H1 (cell line): ENCODE results near the gene MYO16. TPM values are rescaled to one million over a fixed set of nuclear protein-coding genes. Genes with fewer than 3 reads are reported as not detected.
A peak's percentile ranks its signal among the peaks of the same experiment; 100 is the strongest.

Experiments
- CTCF ChIA-PET: fragments of 300-600 bp; sonication (Branson Sonifier 250); formaldehyde crosslinking; loops from one replicate; lab custom pipeline; 2021; ENCODE audit not compliant: partially characterized antibody; lab: Charles Lee
- POLR2A ChIA-PET: fragments of 300-600 bp; sonication (Branson Sonifier 250); formaldehyde crosslinking; loops from one replicate; lab custom pipeline; 2021; ENCODE audit warnings: inconsistent platforms; ENCODE audit not compliant: partially characterized antibody; lab: Charles Lee
- DNase-seq, 2 experiments: peaks; one replicate each; pipeline versions ENCODE4 v3.0.0 to v3.0.0-alpha.2; 2010 to 2022; ENCODE audit warnings: low spot score in 2 of 2, low read depth in 1 of 2, mixed read lengths in 1 of 2
- FAIRE-seq: peaks from 2 replicates; lab custom pipeline; 2011; peaks lifted over from hg19 to GRCh38; lab: Jason Lieb, UNC
- H2AFZ ChIP-seq: 2 replicates; pipeline ENCODE4 v1.8.1; 2012; ENCODE audit warnings: low read length, inconsistent platforms
- H2AK5ac ChIP-seq: 2 replicates; pipeline ENCODE4 v1.6.1; 2013; ENCODE audit warnings: low read depth, low read length
- H2BK120ac ChIP-seq: replicated peaks from 2 replicates; pipeline ENCODE3; 2013; ENCODE audit warnings: low read depth, low read length, inconsistent platforms
- H2BK12ac ChIP-seq: 2 replicates; pipeline ENCODE4 v1.6.1; 2013; ENCODE audit warnings: low read depth, low read length
- H2BK15ac ChIP-seq: 2 replicates; pipeline ENCODE4 v1.6.1; 2013; ENCODE audit warnings: low read length
- H2BK20ac ChIP-seq: 2 replicates; pipeline ENCODE4 v1.6.1; 2013; ENCODE audit warnings: low read length
- H2BK5ac ChIP-seq: 2 replicates; pipeline ENCODE4 v1.6.1; 2013; ENCODE audit warnings: low read depth, low read length
- H3K14ac ChIP-seq: 2 replicates; pipeline ENCODE4 v1.6.1; 2013; ENCODE audit warnings: inconsistent platforms; ENCODE audit not compliant: insufficient read length
- H3K18ac ChIP-seq: 2 replicates; pipeline ENCODE4 v1.6.1; 2013; ENCODE audit warnings: low read length; ENCODE audit errors: extremely low read depth
- H3K23ac ChIP-seq: 2 replicates; pipeline ENCODE4 v1.6.1; 2013; ENCODE audit warnings: inconsistent platforms; ENCODE audit not compliant: insufficient read length
- H3K23me2 ChIP-seq: 2 replicates; pipeline ENCODE4 v1.6.1; 2013; ENCODE audit warnings: low read depth, low read length
- H3K27ac ChIP-seq: 2 replicates; pipeline ENCODE4 v1.6.1; 2011; ENCODE audit warnings: low read depth, low read length, inconsistent platforms
- H3K27me3 ChIP-seq, 4 experiments: replicated peaks in 1 of 4; 1 replicate in 1 of 4; 2 replicates in 3 of 4; pipeline versions ENCODE4 v1.6.1 to v1.8.1; 2011 to 2013; ENCODE audit warnings: low read length in 3 of 4, mild to moderate bottlenecking in 3 of 4, inconsistent platforms in 2 of 4, mixed read lengths in 2 of 4, moderate library complexity in 1 of 4; ENCODE audit not compliant: control insufficient read depth in 3 of 4, insufficient read depth in 3 of 4; ENCODE audit errors: extremely low read depth in 1 of 4
- H3K36me3 ChIP-seq, 4 experiments: 2 replicates each; pipeline versions ENCODE4 v1.6.1 to v1.8.1; 2011 to 2013; ENCODE audit warnings: mild to moderate bottlenecking in 4 of 4, low read length in 3 of 4, moderate library complexity in 2 of 4, control low read depth in 1 of 4, inconsistent platforms in 1 of 4; ENCODE audit not compliant: insufficient read depth in 4 of 4, control insufficient read depth in 2 of 4
- H3K4ac ChIP-seq: replicated peaks from 2 replicates; pipeline ENCODE3; 2013; ENCODE audit warnings: low read length, low read depth, mixed read lengths, inconsistent platforms; ENCODE audit not compliant: insufficient read length
- H3K4me1 ChIP-seq, 4 experiments: replicated peaks in 1 of 4; 1 replicate in 1 of 4; 2 replicates in 3 of 4; pipeline versions ENCODE4 v1.6.1 to v1.8.1; 2011 to 2013; ENCODE audit warnings: low read length in 3 of 4, inconsistent platforms in 2 of 4, mixed read lengths in 1 of 4; ENCODE audit not compliant: insufficient read depth in 4 of 4, control insufficient read depth in 3 of 4
- H3K4me2 ChIP-seq, 2 experiments: 2 replicates each; pipeline versions ENCODE4 v1.6.1 to v1.8.1; 2011 to 2013; ENCODE audit warnings: low read depth in 2 of 2, low read length in 2 of 2, control low read depth in 1 of 2, inconsistent platforms in 1 of 2, mild to moderate bottlenecking in 1 of 2; ENCODE audit not compliant: insufficient read depth in 1 of 2
- H3K4me3 ChIP-seq, 4 experiments: fragments of 200-600, 300-600 bp in 1 of 4; sonication (generic), shearing (Covaris generic), sonication (Bioruptor Twin) in 1 of 4; 2 replicates each; pipeline versions ENCODE4 v1.5.1 to v1.8.1; 2011 to 2016; ENCODE audit warnings: low read length in 4 of 4, low read depth in 3 of 4, control low read depth in 2 of 4, inconsistent platforms in 2 of 4, mild to moderate bottlenecking in 2 of 4, mixed read lengths in 1 of 4, moderate library complexity in 1 of 4; ENCODE audit not compliant: insufficient read depth in 2 of 4; ENCODE audit errors: extremely low read depth in 1 of 4
- H3K56ac ChIP-seq: replicated peaks from 2 replicates; pipeline ENCODE3; 2013; ENCODE audit warnings: low read depth, mild to moderate bottlenecking, mixed read lengths, low read length, inconsistent platforms; ENCODE audit not compliant: insufficient read length
- H3K79me1 ChIP-seq: 2 replicates; pipeline ENCODE4 v1.6.1; 2013; ENCODE audit warnings: low read depth, low read length, control low read depth
- H3K79me2 ChIP-seq, 2 experiments: 2 replicates each; pipeline versions ENCODE4 v1.6.1 to v1.8.1; 2012 to 2013; ENCODE audit warnings: low read length in 2 of 2, mild to moderate bottlenecking in 2 of 2, inconsistent platforms in 1 of 2; ENCODE audit not compliant: insufficient read depth in 2 of 2, control insufficient read depth in 1 of 2
- H3K9ac ChIP-seq, 4 experiments: replicated peaks in 1 of 4; 1 replicate in 1 of 4; 2 replicates in 3 of 4; pipeline versions ENCODE4 v1.6.1 to v1.8.1; 2011 to 2013; ENCODE audit warnings: low read depth in 3 of 4, low read length in 3 of 4, control low read depth in 2 of 4, mild to moderate bottlenecking in 2 of 4, moderate library complexity in 2 of 4, inconsistent platforms in 1 of 4; ENCODE audit errors: extremely low read depth in 1 of 4
- H3K9me3 ChIP-seq, 2 experiments: 2 replicates each; pipeline versions ENCODE4 v1.6.1 to v1.8.1; 2012 to 2013; ENCODE audit warnings: mild to moderate bottlenecking in 2 of 2, moderate library complexity in 2 of 2, control low read depth in 1 of 2, inconsistent platforms in 1 of 2, low read depth in 1 of 2, low read length in 1 of 2, mixed read lengths in 1 of 2; ENCODE audit not compliant: insufficient read depth in 2 of 2
- H4K20me1 ChIP-seq, 2 experiments: replicated peaks in 1 of 2; 2 replicates each; pipeline versions ENCODE3 to v1.8.1; 2011 to 2013; ENCODE audit warnings: inconsistent platforms in 2 of 2, low read length in 2 of 2, mild to moderate bottlenecking in 1 of 2; ENCODE audit not compliant: insufficient read depth in 2 of 2, control insufficient read depth in 1 of 2
- H4K5ac ChIP-seq: 2 replicates; pipeline ENCODE4 v1.6.1; 2013; ENCODE audit warnings: low read length, low read depth, mixed read lengths, inconsistent platforms; ENCODE audit not compliant: insufficient read length
- H4K8ac ChIP-seq: 2 replicates; pipeline ENCODE4 v1.8.0; 2013; ENCODE audit warnings: mild to moderate bottlenecking, moderate library complexity, low read length, inconsistent platforms; ENCODE audit not compliant: insufficient read depth; ENCODE audit errors: extremely low read depth
- H4K91ac ChIP-seq: replicated peaks from 2 replicates; pipeline ENCODE3; 2013; ENCODE audit warnings: low read length, mixed read lengths, inconsistent platforms; ENCODE audit not compliant: insufficient read length
- EZH2 ChIP-seq: fragments of 200-600 bp; sonication (generic); IDR thresholded peaks from 2 replicates; pipeline ENCODE4 v1.7.1; 2012; ENCODE audit warnings: low read depth, mild to moderate bottlenecking, moderate library complexity, low read length, inconsistent platforms; ENCODE audit not compliant: severe bottlenecking
- JUN ChIP-seq: IDR thresholded peaks from 2 replicates; pipeline ENCODE4 v1.6.1; 2011; ENCODE audit warnings: low read depth, mild to moderate bottlenecking, improper control_type of control experiment, low read length
- JUND ChIP-seq: IDR thresholded peaks from 2 replicates; pipeline ENCODE4 v1.6.1; 2011; ENCODE audit warnings: mild to moderate bottlenecking, improper control_type of control experiment, low read length
- RFX5 ChIP-seq: IDR thresholded peaks from 2 replicates; pipeline ENCODE4 v1.6.1; 2011; ENCODE audit warnings: low read depth, low read length, improper control_type of control experiment, borderline replicate concordance
- SAP30 ChIP-seq: fragments of 300-600 bp; sonication (generic); IDR thresholded peaks from 2 replicates; pipeline ENCODE4 v1.7.1; 2012; ENCODE audit warnings: low read length, moderate library complexity, mild to moderate bottlenecking, inconsistent platforms; ENCODE audit not compliant: insufficient read depth, insufficient replicate concordance
- SRF ChIP-seq: IDR thresholded peaks from 2 replicates; pipeline ENCODE4 v1.6.1; 2011; ENCODE audit warnings: mild to moderate bottlenecking, low read depth, low read length, moderate library complexity
- WGBS, 2 experiments: shearing (Covaris generic) in 1 of 2; methylation state at CpG; one replicate each; pipeline versions ENCODE4 v1.1.6 to v1.1.7; 2013 to 2015; ENCODE audit warnings: low lambda C conversion rate in 2 of 2, mixed read lengths in 2 of 2, inconsistent platforms in 1 of 2, low coverage in 1 of 2, missing lambda C conversion rate in 1 of 2; ENCODE audit not compliant: insufficient replicate concordance in 2 of 2, insufficient coverage in 1 of 2, insufficient read length in 1 of 2; ENCODE audit errors: extremely low coverage in 1 of 2, missing lambda C conversion rate in 1 of 2; 5-methylcytosine and 5-hydroxymethylcytosine counted together
- polyA plus RNA-seq, 7 experiments: library from polyadenylated mRNA; depleted of rRNA in 3 of 7; stranded (reverse) in 5 of 7; unstranded in 2 of 7; fragments of >200 nt in 5 of 7; fragments of 200-250 nt in 2 of 7; gene quantifications; 1 replicate in 5 of 7; 2 replicates in 1 of 7; 4 replicates in 1 of 7; pipeline versions ENCODE4 v1.2.1 to v1.2.3, GENCODE V29; 2011 to 2013; ENCODE audit warnings: missing spikeins in 2 of 7, mixed read lengths in 2 of 7
- total RNA-seq: library from RNA; stranded (reverse); fragmentation: NEBNext Ultra II Directional; extraction: Animal tissue kit (Norgen Biotek cat#: 25700); gene quantifications from 2 replicates; pipeline ENCODE4 v1.2.1, GENCODE V29; 2021
- TF ChIP-seq, protein P1 (sequence below): IDR thresholded peaks from 2 replicates; pipeline ENCODE4 v1.6.1; 2011; ENCODE audit warnings: low read length, improper control_type of control experiment
- TF ChIP-seq, protein P2 (sequence below), 3 experiments: IDR thresholded peaks; 1 replicate in 2 of 3; 2 replicates in 1 of 3; pipeline versions ENCODE4 v1.5.1 to v1.6.1; 2011; ENCODE audit warnings: low read length in 3 of 3, mild to moderate bottlenecking in 3 of 3, inconsistent platforms in 2 of 3, low read depth in 1 of 3, moderate library complexity in 1 of 3; ENCODE audit not compliant: insufficient read depth in 1 of 3; ENCODE audit errors: control extremely low read depth in 1 of 3

MYO16 gene
- total and polyA plus RNA-seq, 2 of the 8 experiments (the other 6 are each of a cell fraction or from before 2014, with no cell fraction given) = 0.02 to 0.22 TPM

DNA sequence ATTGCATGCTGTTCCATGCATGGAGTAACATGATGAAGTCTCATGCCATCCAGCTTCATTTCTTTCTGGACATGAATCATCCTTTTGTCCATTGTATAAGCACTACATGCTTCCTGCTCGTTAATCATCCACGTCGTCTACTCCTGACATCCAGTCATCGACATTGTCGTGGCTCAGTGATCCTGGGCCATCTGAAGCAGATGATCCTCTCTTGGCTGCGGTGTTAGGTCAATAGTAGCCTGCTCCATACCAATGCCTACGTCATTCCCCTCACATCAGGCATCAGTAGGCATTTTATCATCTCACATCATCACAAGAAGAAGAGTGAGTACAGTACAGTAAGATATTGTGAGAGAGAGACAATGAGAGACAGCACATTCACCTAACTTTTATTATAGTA lies 7.9 kb upstream of the MYO16 start:
- TF ChIP-seq JUN (no peak), SAP30 (no peak), RFX5 (no peak), SRF (no peak), JUND (no peak), EZH2 (no peak)
- TF ChIP-seq, protein P1, sequence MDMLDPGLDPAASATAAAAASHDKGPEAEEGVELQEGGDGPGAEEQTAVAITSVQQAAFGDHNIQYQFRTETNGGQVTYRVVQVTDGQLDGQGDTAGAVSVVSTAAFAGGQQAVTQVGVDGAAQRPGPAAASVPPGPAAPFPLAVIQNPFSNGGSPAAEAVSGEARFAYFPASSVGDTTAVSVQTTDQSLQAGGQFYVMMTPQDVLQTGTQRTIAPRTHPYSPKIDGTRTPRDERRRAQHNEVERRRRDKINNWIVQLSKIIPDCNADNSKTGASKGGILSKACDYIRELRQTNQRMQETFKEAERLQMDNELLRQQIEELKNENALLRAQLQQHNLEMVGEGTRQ = no peak
- TF ChIP-seq, protein P2, sequence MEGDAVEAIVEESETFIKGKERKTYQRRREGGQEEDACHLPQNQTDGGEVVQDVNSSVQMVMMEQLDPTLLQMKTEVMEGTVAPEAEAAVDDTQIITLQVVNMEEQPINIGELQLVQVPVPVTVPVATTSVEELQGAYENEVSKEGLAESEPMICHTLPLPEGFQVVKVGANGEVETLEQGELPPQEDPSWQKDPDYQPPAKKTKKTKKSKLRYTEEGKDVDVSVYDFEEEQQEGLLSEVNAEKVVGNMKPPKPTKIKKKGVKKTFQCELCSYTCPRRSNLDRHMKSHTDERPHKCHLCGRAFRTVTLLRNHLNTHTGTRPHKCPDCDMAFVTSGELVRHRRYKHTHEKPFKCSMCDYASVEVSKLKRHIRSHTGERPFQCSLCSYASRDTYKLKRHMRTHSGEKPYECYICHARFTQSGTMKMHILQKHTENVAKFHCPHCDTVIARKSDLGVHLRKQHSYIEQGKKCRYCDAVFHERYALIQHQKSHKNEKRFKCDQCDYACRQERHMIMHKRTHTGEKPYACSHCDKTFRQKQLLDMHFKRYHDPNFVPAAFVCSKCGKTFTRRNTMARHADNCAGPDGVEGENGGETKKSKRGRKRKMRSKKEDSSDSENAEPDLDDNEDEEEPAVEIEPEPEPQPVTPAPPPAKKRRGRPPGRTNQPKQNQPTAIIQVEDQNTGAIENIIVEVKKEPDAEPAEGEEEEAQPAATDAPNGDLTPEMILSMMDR (IDR thresholded peaks at IDR 0.05; ENCODE audit: control extremely low read depth in 1 of 3, insufficient read depth in 1 of 3, low read depth in 1 of 3, low read length in 3 of 3) = no peak
- TF ChIP-seq, all 59 proteins: peak for 0
- Histone ChIP-seq H3K36me3 (0 out of 8 replicates have a peak, but pooled peaks cover 0 to 4% (median 0%) of the 10 kb centered on the region in 4 experiments), H2BK15ac (no peak overlapping the region), H4K8ac (no peak overlapping the region), H3K14ac (no peak overlapping the region), H3K9ac (no peak overlapping the region), H2AFZ (no peak overlapping the region), H3K4ac (no peak overlapping the region), H3K4me3 (no peak overlapping the region), H4K91ac (no peak overlapping the region), H4K5ac (no peak overlapping the region), H2BK12ac (no peak overlapping the region), H3K27me3 (peaks cover 0 to 2% (median 0%) of the 10 kb centered on the region in 4 experiments; a peak in 1 of 7 replicates), H2BK5ac (no peak overlapping the region), H2BK120ac (no peak overlapping the region), H3K9me3 (peaks cover 3 to 4% of the 10 kb centered on the region in 2 experiments; a peak in 2 of 4 replicates), H4K20me1 (no peaks in the 10 kb centered on the region), H3K18ac (no peak overlapping the region), H3K4me1 (peaks cover 0 to 8% (median 3%) of the 10 kb centered on the region in 4 experiments; a peak in 2 of 7 replicates), H3K23me2 (no peaks in the 10 kb centered on the region), H3K4me2 (no peak overlapping the region), H2AK5ac (0 out of 2 replicates have a peak overlapping the region, but pooled peaks have one; percentile 10), H3K23ac (no peak overlapping the region), H2BK20ac (no peak overlapping the region), H3K79me2 (no peaks in the 10 kb centered on the region), H3K56ac (no peak overlapping the region), H3K27ac (no peak overlapping the region), H3K79me1 (no peaks in the 10 kb centered on the region)
- no peak for DNase-seq
- POLR2A ChIA-PET = no interaction called here
- CTCF ChIA-PET = interaction anchor here (2.0 kb wide), 1 partner anchor 11 kb away, joined by 5 read pairs; no protein-coding TSS in a partner anchor
- 93% methylated on average over 7 of the region's 7 CpGs; no CpG with 5 or more reads in 1 of the 2 experiments for WGBS, 2 experiments
- FAIRE-seq = no peak
